ENCODE data around the gene OR2H1.
"Not testable (repeated sequence)": the region's sequence is repeated elsewhere in the genome, so short reads cannot be mapped to it uniquely, and the experiment has no call there.

The OR2H1 gene

DNA sequence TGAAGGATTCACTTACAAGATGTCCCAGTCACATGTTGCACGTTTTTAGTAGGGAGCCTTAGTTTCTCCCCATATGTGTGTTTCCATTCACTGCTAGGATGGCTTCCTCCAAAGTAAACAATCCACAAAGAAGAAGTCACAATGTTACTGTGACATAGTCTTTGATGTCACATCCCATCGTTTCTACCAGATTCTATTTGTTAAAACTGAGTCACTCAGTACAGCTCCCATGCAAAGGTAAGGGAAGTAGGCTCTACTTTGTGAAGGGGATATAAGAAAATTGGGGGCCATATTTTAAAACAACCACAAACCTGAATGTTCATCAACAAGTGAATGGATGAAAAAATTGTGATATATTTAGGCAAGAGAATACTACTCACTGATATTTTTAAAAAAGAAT is at the start of gene OR2H1, which contains the start of gene OR11A1:
Gene OR2H1, plus strand, starts transcription at position 185 of the 400 bp plus-strand sequence. CDS start 4,615 bp downstream, outside the sequence.
Gene OR11A1, minus strand, starts transcription at position 101 of the 400 bp plus-strand sequence. CDS start 29,430 bp downstream, outside the sequence.
- DNase-seq (ENCODE audit: low read depth): no peak

DNA sequence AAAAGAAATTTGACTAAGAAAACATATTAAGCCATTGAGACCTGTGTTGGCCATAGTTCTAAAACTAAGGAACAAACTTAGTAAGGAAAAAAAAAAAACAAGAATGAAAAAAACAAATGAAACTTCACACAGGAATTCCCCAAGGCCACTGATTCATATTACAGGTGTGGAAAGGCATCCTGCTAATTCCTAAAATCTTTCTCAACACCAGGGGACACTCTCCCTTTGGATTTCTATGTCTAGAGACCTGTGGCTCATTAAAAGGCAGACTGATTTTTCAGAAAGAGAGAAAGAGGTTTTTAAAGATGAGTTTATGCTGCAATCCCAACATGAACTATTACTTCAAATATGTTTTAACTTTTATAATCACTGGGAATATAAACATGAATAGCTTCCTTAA is 42.4 kb upstream of the OR2H1 start, which contains the start of gene OR12D1:
Gene OR12D1, plus strand, starts transcription at position 341 of the 400 bp plus-strand sequence.
- DNase-seq (ENCODE audit: low read depth): no peak

DNA sequence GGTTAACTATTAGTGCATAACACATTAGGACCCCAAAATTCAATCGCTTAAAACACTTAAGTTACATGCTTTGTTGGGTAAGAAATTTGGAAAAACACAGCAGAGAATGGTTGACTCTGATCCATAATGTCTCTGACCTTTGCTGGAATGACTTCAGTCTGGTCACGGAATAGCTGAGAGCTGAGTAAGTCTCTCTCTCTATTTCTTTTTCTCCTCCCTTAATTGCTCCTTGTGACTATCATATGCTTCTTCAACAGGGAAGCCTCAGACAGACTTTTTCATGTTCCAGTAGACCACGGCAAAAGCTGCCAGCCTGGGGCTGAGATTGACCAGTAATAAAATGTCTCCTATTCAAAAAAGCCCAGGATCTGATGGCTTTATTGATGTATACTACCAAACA is 37.4 kb upstream of the OR2H1 start:
- DNase-seq (ENCODE audit: low read depth): no peak

DNA sequence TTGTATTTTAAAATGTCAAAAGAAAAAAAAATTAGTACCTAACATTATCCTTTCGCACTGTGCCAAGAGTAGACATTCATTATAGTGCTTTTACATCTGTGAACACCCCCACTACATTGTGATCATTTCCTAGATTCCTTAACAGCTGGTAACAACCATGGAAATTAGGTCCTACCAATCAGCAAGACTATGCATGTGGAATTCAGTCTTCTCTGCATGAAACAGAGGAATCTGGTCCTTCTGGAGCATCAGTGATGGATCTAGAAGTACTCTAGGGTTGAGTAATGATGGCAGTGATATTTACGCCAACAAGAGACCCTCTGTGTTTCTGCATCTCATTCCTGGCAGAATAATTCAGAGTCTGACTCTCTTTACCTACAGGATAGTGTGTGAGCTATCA is 32.8 kb upstream of the OR2H1 start:
- no peak for DNase-seq (ENCODE audit: low read depth)

DNA sequence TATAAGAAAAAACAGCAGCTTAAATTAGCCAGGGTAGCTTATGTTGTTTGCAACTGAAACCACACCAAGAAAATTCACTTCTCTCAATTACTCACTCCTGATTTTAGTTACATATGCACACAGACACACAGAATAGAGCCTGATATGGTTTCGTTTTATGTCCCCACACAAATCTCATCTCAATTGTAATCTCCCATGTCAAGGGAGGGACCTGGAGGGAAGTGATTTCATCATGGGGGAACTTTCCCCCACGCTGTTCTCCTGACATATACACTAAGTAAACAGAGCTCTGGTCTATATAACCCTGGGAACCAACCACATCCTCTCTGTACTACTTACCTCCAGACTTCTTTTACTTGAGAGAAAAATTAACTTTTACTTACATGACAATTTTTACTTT is 32.4 kb upstream of the OR2H1 start:
- no peak for DNase-seq (ENCODE audit: low read depth)

DNA sequence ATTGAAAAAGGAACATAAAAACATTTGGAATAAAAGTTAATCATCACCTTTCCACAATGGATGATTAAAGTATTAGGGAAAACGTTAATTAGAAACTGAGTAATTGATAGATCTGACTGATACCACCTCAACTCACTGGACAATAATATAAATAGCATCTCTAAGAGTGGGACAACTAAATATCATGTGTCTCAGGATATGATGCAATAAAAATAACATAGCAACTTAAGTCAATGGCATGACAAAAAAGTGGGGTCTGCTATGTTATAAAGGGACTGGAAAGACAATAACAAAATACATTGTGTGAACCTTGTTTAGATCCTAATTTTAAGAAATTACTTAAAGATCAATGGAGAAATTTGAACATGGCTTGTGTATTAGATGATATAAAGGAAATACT is 31.9 kb upstream of the OR2H1 start:
- no peak for DNase-seq (ENCODE audit: low read depth)

DNA sequence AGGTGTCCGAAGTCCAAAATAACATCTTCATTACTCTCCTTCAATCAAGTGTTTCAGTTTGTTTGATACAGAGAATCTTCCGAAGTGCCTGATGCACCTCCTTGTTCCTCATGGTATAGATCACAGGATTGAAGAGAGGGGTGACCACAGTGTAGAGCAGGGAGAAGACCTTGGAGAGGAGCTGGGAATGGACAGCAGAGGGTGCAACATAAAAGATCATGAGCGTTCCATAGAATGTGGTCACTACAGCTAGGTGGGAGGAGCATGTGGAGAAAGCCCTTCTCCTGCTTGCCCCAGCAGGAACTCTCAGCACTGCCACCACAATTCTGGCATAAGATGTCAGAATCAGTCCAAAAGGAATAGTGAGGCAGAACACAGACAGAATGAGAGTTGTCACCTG is 30.3 kb upstream of the OR2H1 start:
- DNase-seq (ENCODE audit: low read depth): no peak

DNA sequence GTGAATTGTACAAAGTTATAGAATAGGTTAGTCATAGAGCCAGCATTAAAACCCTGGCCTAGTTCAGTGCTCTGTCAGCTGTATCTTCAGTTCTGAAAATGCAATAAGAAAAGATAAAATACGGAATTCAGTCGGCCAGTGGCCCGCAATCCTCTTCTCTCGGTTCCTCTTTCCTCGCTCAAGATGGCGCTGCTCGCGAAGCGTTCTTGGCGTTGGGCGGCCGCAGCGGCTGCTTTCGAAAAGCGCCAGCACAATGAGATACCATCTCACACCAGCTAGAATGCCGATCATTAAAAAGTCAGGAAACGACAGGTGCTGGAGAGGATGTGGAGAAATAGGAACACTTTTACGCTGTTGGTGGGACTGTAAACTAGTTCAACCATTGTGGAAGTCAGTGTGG is 20.2 kb upstream of the OR2H1 start:
- not testable (repeated sequence) for DNase-seq (ENCODE audit: low read depth)

DNA sequence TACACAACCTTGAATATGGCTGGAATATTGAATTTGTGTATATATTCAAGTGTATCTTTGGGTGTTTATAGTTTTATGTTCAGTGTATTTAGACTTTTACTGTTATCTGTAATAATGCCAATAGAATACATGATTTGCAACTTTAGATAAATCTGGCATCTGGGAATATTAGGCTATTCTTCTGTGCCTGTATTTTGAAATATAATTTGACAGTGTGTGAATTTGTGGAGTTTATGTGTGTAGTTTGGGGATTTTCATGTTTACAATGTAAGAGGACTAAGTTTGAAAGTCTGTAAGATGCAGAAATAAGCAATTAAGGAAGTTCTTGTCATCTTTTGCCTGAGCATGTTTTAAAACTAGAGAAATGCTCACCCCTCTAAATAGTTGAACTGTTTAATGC is 17.9 kb upstream of the OR2H1 start, which contains the start of gene OR10C1:
Gene OR10C1, plus strand, starts transcription at position 301 of the 400 bp plus-strand sequence. CDS start 710 bp downstream, outside the sequence.
- no peak for DNase-seq (ENCODE audit: low read depth)

DNA sequence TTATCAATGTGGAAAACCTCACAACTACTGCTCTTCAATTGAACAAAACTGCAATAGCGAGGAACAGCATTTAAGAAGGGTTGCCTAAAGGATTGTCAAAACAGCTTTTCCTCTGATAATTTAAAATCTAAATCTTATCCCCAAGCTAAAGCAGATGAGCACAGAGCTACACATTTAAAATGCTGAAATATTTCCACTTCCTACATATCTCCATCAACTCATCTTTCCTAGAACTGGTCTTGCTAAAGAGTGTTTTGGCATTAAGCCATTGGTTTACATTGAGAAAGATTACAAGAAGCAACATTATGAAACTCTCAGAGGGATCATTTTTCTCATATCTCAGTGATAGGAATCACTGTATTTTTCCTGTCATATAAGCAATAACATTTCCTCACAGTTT is 14.2 kb upstream of the OR2H1 start:
- DNase-seq (ENCODE audit: low read depth): no peak

DNA sequence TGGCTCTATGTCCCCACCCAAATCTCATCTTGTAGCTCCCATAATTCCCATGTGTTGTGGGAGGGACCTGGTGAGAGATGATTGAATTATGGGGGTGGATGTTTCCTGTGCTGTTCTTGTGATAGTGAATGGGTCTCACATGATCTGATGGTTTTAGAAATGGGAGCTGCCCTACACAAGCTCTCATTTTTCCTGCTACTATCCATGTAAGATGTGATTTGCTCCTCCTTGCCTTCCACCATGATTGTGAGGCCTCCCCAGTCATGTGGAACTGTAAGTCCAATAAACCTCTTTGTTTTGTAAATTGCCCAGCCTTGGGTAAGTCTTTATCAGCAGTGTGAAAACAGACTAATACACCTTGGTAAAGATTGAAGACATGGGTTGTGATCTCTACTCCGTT is 12.9 kb upstream of the OR2H1 start:
- not testable (repeated sequence) for DNase-seq (ENCODE audit: low read depth)

DNA sequence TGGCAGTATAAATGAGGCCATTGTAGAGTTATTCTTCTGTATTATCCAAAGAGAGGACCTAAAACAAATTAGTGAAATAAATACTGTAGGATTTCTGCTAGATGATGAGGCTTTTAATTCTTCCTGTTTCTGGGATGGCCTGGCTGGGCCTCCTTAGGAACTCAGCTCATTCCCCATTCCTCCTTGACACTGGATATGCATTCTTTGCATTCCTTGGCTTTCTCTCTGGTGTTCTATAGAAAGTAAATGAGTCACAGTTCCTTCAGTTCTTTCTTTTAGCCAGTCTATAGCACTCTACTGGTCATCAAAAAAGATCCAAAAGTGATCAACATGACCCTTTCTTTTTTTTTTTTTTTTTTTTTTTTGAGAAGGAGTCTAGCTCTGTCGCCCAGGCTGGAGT is 9.3 kb upstream of the OR2H1 start:
- no peak for DNase-seq (ENCODE audit: low read depth)

DNA sequence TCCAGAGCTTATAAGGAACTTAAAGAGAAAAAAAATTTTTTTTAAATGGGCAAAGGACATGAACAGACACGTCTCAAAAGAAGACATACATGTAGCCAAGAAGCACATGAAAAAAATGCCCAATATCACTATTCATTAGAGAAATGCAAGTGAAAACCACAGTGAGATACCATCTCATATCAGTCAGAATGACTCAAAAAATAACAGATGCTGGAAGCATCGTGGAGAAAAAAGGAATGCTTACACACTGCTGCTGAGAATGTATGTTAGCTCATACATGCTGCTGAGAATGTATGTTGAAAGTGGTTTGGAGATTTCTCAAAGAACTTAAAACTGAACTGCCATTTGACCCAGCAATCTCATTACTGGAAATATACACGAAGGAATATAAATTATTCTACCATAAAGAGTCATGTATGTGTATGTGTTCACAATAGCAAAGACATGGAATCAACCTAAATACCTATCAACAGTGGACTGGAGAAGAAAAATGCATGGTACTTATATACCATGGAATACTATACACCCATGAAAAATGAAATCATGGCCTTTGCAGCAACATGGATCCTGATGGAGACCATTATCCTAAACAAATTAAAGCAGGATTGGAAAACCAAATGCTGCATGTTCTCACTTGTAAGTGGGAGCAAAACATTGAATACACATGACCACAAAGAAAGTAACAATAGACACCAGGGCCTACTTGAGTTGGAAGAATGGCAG is 5.3 kb upstream of the OR2H1 start:
- no peak for DNase-seq (ENCODE audit: low read depth)

DNA sequence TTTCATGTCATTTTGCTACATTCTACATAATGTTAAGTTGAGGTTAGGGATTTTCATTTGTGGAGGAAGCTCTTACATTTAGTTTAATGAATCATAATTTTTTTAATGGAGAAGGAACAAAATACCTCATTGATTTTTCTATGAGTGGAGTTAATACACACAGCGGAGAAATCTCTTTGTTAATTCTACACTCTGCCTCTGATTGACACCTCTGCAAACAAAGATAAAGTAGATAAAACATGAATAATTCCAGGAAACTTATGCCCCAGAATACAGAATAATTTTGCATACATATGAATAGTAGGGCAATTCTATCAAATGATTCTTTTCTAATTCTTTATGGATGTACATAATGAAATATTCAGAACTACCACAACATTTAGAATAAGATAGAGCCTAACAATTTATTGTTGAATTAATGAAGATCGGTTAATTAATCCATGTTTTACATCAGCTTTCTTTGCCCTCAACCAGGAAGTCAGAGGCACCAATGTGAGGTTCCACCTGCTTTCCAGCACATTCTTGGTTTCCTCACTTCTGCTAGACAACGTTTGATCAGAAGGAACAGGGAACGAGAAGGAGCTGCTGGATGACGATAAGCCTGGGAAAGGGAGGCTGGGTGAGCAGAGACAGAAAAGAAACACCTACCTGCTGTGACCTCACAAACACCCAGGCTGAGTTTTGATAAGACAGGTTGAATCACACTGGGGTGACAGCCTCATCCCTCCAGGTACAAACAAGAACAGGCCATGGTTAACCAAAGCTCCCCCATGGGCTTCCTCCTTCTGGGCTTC is 4.3 kb downstream of the OR2H1 start:
- DNase-seq (ENCODE audit: low read depth): no peak

DNA sequence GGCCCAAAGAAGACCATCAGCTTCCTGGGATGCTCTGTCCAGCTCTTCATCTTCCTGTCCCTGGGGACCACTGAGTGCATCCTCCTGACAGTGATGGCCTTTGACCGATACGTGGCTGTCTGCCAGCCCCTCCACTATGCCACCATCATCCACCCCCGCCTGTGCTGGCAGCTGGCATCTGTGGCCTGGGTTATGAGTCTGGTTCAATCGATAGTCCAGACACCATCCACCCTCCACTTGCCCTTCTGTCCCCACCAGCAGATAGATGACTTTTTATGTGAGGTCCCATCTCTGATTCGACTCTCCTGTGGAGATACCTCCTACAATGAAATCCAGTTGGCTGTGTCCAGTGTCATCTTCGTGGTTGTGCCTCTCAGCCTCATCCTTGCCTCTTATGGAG is 5.1 kb downstream of the OR2H1 start:
- DNase-seq (ENCODE audit: low read depth): no peak

DNA sequence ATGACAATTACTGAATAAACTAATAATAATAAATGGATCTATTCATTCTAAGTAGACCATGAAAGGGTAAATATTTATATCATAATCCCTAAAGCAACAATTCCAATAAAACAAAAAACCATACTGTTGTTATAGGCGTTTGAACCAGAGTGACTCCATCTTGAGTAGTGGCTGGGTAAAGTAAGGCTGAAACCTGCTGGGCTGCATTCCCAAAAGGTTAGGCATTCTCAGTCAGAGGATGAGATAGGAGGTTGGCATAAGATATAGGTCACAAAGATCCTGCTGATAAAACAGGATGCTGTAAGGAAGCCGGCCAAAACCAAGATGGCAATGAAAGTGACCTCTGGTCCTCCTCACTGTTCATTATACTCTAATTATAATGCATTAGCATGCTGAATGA is 8.3 kb downstream of the OR2H1 start:
- no peak for DNase-seq (ENCODE audit: low read depth)

DNA sequence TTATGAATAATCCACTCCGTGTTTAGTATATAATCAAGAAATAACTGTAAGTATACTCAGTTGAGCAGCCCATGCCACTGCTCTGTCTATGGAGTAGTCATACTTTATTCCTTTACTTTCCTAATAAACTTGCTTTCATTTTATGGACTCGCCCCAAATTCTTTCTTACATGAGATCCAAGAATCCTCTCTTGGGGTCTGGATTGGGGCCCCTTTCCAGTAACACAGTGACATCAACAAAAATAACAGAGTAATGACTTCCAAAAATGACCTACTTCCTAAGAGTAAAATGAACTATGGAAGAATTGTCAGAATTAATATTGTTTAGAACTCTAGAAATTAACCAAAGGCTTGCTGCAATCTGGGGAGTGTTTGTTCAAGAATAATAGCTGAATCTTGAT is 8.8 kb downstream of the OR2H1 start:
- DNase-seq (ENCODE audit: low read depth): no peak

DNA sequence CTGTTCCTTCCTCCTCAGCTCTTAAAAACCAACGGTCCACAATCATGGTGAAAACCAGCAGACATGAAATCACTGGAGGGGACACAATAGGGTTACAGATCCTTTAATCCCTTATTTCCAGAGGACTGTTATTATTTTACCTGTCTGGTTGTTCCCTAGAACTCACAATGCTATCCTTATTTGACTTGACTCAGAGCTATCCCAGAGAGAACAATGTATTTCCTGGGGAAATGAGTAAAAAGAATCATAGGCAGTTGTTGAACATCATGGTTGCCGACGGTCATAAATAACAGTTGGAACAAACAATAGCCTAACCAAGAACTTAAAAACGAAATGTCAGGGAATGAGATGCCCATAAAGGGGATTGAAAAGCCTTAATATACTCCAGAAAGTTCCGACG is 9.3 kb downstream of the OR2H1 start:
- DNase-seq (ENCODE audit: low read depth): no peak

DNA sequence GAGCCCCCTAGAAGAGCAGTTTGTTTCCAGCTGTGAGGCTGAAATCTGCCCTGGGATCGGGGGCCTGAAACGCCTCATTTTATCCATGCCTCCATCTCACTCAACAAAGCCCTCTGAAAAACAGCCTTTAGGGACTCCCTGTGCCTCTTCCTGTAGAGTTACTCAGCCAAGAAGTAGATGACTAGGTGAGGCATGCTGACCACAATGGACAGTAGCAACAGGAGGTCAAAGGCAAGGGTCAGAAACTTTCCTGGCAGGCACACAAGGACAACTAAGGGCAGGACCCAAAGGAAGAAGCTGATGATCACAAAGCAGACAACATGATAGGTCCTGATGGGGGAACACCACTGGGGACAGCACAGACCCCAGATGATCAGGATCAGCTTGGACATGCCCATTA is 18.0 kb downstream of the OR2H1 start:
- no peak for DNase-seq (ENCODE audit: low read depth)

DNA sequence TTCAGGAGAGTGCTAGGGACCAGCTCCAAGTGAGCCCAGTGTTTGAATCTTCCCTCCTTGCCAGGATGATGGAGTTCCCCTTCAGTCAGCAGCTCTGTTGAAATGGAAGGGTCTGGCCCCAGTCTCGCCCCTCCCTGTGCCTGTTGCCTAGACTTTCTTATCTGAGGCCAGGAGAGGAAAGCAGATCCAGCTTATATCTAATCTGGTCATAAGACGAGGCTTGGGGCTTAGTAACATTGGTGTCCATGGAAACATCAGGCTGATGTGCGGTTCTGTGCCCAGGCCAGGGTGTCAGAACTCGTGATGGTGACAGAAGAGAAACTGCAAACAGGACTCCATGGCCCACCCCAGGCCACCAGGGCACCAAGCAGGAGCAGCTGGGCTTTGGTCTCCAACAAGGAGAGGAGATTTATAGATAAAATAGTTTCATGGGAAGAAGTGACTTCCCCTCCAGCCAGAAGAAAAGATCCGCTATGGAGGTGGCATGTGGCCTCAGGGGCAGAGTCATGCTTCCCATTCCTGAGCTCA is 21.0 kb downstream of the OR2H1 start:
- DNase-seq (ENCODE audit: low read depth): no peak

DNA sequence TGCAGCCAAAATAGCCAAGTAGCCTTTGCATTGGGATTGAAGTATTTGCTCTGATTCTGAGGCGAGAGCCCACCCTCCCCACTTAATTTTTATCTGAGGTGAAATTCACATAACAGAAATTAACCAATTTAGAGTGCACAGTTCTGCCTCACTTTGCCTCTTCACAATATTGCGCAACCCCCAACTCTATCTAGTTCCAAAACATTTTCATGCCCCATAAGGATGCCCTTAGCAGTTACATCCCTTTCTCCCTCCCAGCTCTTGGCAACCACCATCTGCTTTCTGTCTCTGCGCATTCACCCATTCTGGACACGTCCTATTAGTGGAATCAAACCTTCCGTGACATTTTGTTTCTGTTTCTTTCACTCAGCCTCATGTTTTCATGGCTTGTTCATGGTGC is 21.8 kb downstream of the OR2H1 start:
- no peak for DNase-seq (ENCODE audit: low read depth)

DNA sequence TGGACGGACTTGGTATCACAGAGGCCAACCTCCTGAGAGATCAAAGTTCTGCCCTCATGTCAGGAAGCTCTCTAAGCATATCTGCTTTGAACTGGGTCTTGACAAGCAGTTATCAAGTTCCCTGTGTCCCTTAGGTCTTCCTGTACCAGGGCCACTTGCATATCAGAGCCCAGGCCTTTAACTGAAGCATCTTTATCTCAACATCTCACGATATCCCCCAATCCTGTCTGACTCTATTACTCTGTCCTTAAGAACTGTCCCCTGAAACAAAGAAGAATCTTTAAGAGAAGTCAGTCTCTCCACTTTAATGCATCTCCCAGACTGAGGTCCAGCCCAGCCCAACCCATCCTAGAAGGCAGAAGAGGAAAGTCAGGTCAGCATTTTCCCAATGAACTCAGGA is 22.6 kb downstream of the OR2H1 start:
- no peak for DNase-seq (ENCODE audit: low read depth)

DNA sequence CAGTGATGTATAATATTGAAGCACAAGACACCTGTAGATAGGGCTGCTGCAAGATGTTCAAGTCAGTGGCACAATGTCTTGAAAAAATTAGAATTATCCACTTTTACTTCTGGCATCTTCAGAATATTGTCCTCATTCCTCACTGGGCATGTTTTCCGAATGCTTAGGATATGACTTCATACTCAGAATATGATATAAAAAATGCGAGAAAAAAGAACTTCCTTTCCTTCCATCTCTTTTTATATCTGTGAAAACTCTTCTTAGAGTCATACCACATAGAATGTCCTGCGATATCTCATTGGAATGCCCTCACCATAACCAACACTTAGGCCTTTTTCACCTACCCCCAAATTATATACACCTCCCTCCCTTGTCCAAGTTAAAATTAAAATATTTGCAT is 26.2 kb downstream of the OR2H1 start:
- no peak for DNase-seq (ENCODE audit: low read depth)
